AG04449 (cell line): ENCODE results near the gene SLC35D1.
A peak's percentile ranks its signal among the peaks of the same experiment; 100 is the strongest.

Experiments used
- CTCF ChIA-PET: fragments of 350-600 bp; formaldehyde crosslinking; extraction: SDS; loops from one replicate; lab custom pipeline; 2021; ENCODE audit warnings: antibody characterized with exemption; lab: Yijun Ruan, JAX
- POLR2A ChIA-PET: fragments of 400-600, 350-600 bp; formaldehyde crosslinking; extraction: SDS; loops from one replicate; lab custom pipeline; 2020; ENCODE audit warnings: antibody characterized with exemption, inconsistent platforms; lab: Yijun Ruan, JAX
- DNase-seq: peaks from one replicate; pipeline ENCODE4 v3.0.0-alpha.2; 2010; ENCODE audit warnings: low read depth, low spot score
- H3K4me3 ChIP-seq: 2 replicates; pipeline ENCODE4 v1.5.1; 2011; ENCODE audit warnings: low read depth, mild to moderate bottlenecking, control low read depth, low read length
- CTCF ChIP-seq: IDR thresholded peaks from one replicate; pipeline ENCODE4 v1.5.1; 2011; ENCODE audit warnings: mild to moderate bottlenecking, moderate library complexity, low read length, control low read depth, inconsistent platforms; ENCODE audit not compliant: insufficient read depth; ENCODE audit errors: missing control alignments

SLC35D1 gene

GRCh38 chr1:67020765-67021164 lies 33.2 kb downstream of the SLC35D1 start:
- TF ChIP-seq CTCF, result no peak
- DNase-seq, result no peak
- CTCF ChIA-PET, result interaction anchor here (0.8 to 1.4 kb wide), 3 partner anchors 9 to 128 kb away, joined by 3 to 11 read pairs (median 4); no protein-coding TSS in a partner anchor
- POLR2A ChIA-PET, result interaction anchor here (1.6 to 1.9 kb wide), 2 partner anchors 32 to 40 kb away, joined by 7 to 10 read pairs; no protein-coding TSS in a partner anchor
- no peak overlapping the region for H3K4me3 ChIP-seq

DNA sequence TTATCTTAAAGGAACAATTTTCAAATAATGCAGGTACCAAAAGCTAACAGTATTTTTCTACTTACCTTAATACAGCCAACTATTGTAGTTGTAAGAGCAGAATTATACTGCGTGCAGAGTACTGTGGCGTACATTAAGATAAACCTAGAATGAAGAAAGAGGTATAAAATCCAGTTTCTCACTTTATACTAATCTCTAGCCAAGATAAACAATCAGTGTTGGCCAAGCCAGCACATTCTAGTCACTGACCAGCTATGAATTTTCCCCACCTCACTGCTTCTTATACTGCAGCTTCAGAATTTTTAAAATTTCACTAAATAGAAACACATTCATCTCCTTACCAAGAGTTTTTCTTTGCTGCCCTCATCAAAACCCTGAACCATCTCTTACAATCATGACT lies 33.6 kb downstream of the SLC35D1 start:
- TF ChIP-seq CTCF, result no peak
- ChIA-PET POLR2A (interaction anchor here (1.2 to 1.9 kb wide), 3 partner anchors 25 to 40 kb away, joined by 4 to 10 read pairs (median 7); no protein-coding TSS in a partner anchor), CTCF (interaction anchor here (0.8 to 2.4 kb wide), 5 partner anchors 10 to 191 kb away, joined by 3 to 17 read pairs (median 6); no protein-coding TSS in a partner anchor)
- DNase-seq, result no peak
- H3K4me3 ChIP-seq, result no peak overlapping the region

DNA sequence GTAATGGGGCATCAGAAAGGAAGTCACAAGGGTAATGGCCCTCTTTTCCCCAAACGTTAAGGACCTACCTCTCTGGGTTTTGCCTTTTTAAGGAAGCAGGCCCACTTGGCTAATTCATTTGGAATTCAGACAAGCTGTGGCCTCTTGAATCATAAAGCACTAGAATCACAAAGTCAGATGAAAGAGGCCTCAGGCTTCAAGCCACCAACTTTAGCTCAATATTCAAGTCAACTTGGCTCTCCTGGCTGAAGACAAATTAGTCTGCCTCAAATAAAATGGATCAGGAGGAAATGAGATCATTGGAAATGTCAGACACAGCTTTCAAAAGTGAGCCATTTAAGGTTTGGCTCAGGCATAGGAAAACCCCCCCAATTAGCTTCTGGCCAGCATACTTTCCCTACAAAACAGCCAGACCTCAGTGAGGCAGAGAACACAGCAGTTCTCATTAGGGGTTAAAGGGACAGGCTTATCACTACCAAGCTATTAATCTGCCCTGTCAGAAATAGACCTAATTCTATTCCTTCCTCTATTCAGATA lies 34.3 kb downstream of the SLC35D1 start:
- peak; percentile 60 for DNase-seq
- ChIA-PET CTCF (interaction anchor here (0.8 to 2.4 kb wide), 5 partner anchors 10 to 192 kb away, joined by 3 to 17 read pairs (median 6); no protein-coding TSS in a partner anchor), POLR2A (interaction anchor here (1.2 to 1.9 kb wide), 3 partner anchors 26 to 41 kb away, joined by 4 to 10 read pairs (median 7); no protein-coding TSS in a partner anchor)
- H3K4me3 ChIP-seq, result no peak overlapping the region
- no peak for TF ChIP-seq CTCF

DNA sequence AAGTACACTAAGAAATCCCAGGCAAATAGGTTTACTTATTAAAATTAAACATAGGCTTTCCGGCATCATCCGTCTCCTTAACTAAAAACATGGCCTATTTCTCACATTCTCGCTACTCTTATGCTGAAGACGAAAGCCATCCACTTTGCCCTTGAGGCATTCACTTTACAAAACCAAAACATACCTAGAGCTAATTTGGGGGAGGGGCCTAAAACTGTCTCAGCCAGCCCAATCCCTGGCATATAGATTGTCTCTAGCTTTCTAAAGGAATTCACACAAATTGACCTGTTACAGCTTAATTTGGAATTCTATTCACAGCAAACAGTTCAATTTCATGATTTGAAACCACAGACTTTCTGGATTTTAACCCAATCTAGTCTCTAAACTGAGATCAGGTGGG lies 34.8 kb downstream of the SLC35D1 start:
- DNase-seq, result no peak
- H3K4me3 ChIP-seq, result no peak overlapping the region
- ChIA-PET POLR2A (interaction anchor here (1.2 to 1.9 kb wide), 3 partner anchors 26 to 42 kb away, joined by 4 to 10 read pairs (median 7); no protein-coding TSS in a partner anchor), CTCF (interaction anchor here (1.2 to 2.4 kb wide), 5 partner anchors 13 to 193 kb away, joined by 3 to 17 read pairs (median 6); no protein-coding TSS in a partner anchor)
- TF ChIP-seq CTCF, result no peak

DNA sequence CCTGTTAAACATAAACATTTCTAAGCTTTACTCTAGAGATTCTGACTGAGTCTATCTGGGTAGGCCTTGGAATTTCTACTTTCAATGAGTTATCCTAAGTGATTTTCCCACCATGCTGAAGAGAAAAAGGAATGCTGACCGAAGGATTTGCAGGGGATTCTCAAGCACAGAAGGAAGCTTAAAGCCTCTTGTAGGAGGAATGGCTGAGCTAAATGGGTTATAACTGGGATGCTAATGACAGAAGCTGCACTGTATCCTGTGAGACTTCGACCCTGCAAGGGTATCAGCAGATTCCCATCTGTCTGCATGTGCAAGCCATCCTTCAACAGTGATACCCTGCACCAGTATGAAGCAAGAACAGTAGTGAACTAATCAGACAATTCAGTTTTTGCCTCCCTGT lies 35.4 kb downstream of the SLC35D1 start:
- ChIA-PET POLR2A (no interaction called here), CTCF (interaction anchor here (0.5 to 2.4 kb wide), 5 partner anchors 12 to 193 kb away, joined by 3 to 17 read pairs (median 4); no protein-coding TSS in a partner anchor)
- H3K4me3 ChIP-seq, result no peak overlapping the region
- no peak for TF ChIP-seq CTCF
- no peak for DNase-seq

- no peak for TF ChIP-seq CTCF
- CTCF ChIA-PET, result interaction anchor here (0.9 to 2.8 kb wide), 4 partner anchors 14 to 135 kb away, joined by 3 to 16 read pairs (median 6); no protein-coding TSS in a partner anchor
- DNase-seq, result no peak
- POLR2A ChIA-PET, result interaction anchor here (1.6 kb wide), 1 partner anchor 40 kb away, joined by 5 read pairs; the partner anchor contains the start of gene SLC35D1
- no peak overlapping the region for H3K4me3 ChIP-seq
Observed at GRCh38 chr1:67013573-67013972, 40.4 kb downstream of the SLC35D1 start.
